ENCODE results near the gene RNF144A.

RNF144A gene

DNA sequence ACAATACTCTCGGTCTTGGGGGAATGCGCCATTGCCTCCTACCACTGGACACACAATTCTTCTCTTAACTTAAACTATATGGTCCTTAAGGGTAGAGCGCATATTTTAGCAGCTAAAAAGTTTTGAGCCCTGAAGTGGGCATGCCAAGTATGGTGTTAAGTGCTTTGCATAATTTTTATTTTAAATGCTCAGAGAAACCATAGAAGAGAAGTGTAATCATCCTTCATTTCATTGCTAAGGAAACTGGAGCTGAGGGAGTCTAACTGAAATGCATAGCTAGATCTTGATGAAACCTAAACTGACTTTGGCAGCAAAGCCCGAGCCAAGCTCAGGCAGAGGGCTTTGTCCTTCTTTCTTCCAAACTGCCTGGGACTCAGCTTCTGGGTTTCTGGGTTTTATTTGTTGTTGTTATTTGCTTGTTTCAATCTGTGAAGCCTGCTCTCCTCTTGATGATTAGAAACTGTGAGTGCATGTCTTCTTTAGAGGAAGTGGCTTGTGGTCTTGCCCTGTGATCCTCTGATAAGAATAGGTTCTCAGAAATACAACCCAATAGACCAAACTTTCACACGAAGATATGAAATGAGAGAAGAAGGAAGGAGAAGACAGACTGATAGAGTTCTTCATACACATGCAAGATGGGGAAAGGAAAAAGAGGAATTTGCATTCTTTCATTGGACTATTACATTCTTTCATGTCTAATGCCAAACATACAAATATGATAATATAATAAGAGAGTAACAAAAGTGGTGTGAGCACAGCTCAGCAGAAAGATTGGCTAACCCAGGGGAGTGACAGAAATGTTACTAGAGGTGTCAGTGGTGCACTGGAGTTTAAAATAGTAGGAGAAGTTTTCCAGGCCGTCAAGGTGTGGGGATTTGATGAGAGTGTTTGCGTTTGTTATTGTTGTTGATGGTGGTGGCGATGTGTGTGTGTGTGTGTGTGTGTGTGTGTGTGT is 7.5 kb upstream of the RNF144A start:
- no peak for DNase-seq (ENCODE audit: low read depth)

DNA sequence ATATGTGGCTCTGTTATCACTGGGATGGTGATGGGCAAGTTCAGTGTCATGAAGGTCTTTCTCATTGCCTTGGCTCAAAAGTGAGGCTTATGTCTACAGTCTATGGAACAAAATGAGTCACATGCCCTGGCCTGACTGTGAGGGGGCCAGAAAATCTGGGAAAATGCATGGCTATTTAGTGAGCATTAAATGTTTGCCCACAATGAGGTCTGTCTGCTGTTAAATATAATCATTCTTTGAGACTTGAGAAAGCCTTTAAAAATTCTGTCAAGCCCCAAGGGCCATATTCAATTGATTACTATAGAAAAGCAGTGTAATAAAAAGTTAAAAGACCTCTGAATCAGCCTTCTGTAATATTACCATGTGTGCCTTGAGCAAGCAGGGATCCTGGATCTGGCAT is 5.5 kb upstream of the RNF144A start:
- no peak for DNase-seq (ENCODE audit: low read depth)

DNA sequence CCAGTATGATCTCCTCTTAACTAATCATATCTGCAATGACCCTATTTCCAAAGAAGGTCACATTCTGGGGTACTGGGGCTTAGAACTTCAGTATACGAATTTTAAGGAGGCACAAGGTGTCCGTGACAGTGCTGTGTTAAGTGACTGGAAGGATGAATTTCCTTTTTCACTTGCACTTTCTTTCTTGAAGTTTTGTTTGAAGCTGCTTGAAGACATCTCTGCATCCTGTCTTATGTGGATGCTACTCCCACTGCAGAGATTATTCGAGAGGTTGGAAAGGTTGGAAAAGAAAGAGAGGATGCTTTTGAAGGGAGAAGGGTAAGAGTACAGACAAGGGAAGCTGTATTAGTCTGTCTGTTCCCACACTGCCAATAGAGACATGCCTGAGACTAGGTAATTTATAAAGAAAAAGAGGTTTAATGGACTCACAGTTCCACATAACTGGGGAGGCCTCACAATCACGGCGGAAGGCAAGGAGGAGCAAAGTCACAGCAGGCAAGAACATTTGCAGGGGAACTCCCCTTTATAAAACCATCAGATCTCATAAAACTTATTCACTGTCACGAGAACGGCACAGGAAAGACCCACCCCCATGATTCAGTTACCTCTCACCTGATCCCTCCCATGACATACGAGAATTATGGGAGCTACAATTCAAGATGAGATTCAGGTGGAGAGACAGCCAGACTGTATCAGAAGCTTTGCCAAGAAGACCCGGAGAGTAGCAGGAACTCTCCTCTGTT is 3.6 kb upstream of the RNF144A start:
- DNase-seq (ENCODE audit: low read depth) = no peak

DNA sequence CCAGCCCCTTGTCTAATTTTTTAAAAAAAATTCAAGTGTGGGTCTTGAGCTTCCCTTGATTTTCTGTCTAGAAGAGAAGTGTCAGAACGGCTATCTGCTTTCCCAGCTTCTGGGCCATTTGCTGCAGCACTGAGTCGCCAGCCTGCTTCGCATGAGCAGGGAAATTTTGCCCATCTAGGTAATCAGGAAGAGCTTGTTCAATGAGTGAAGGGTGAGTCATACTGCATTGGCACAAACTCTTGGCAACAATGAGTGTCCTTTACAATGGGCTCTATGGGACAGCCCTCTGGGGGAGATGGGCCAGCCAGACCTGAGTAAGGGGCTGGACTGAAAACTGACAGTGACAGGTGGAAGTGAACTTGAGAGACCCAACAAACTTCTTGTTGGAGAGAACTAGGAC is 2.4 kb upstream of the RNF144A start:
- DNase-seq (ENCODE audit: low read depth) = no peak

DNA sequence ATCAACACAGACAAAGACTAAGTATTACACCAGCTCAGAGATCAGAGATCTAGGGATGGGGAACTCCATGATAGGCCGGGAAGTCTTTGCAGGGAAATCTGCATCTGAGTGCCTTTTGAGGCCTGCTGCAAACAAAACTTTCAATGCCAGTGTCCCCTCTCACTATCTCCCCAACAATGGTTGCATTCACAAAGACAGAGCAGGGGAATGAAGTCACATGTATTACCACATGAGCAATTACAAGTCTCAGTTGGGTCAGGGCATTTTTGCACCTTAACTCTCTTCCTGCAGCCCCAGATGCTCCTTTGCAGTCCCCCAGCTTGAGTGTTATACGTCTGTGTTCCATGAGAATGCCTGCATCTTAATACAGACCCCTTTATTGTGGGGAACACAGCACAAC is 1.8 kb upstream of the RNF144A start:
- DNase-seq (ENCODE audit: low read depth) = no peak

DNA sequence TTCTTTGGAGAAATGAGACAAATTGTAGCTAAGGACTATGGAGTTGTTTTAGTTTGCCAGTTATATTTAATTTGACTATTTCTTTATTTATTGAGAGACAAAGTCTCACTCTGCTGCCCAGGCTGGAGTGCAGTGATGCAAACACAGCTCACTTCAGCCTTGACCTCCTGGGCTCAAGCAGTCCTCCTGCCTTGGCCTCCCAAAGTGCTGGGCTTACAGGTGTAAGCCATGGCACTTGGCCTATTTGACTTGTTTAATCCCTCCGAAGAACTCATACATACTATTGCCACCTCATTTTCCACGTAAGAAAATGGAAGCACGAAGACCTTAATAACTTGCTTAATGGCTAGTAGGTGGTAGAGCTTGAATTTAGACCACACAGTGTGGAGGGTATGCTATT is 988 bp upstream of the RNF144A start:
- DNase-seq (ENCODE audit: low read depth) = no peak

GRCh38 chr2:6916736-6917070 is 509 bp upstream of the RNF144A start:
- DNase-seq (ENCODE audit: low read depth) = no peak

DNA sequence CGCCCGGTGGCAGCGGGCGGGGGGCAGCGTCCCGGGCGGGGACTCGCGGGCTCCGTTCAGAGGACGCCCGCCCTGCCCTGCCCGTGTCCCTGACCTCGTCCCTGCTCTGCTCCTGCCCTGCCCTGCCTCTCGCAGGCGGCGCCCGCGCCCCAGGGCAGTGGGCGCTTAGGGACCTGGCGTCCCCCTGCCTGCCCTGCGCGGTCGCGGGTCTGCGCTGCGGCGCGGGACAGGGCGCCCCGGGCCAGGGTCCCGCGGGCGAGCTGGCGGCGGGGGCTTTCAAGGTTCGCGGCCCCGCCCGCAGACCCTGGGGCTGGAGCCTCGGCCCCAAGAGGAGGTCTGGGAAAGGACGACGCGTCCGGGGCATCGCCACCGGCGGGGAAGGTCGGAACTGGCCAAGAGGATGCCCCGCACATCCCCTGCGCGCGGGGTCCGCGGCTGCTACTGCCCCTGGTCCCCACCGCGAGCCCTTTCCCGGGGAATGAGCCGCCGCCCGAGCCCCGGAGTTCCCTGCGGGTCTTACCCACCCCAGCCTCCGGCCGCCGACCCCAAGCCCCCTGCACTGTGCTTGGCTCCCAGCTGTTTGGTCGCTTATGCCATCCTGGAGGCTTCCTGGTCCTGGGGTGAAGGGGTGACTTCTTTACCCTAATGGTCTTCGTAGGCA is 679 bp downstream of the RNF144A start:
- no peak for DNase-seq (ENCODE audit: low read depth)

- DNase-seq (ENCODE audit: low read depth) = no peak
Observed at GRCh38 chr2:6919901-6920742, 2.9 kb downstream of the RNF144A start.

- no peak for DNase-seq (ENCODE audit: low read depth)
Observed at GRCh38 chr2:6920743-6921064, 3.5 kb downstream of the RNF144A start.

DNA sequence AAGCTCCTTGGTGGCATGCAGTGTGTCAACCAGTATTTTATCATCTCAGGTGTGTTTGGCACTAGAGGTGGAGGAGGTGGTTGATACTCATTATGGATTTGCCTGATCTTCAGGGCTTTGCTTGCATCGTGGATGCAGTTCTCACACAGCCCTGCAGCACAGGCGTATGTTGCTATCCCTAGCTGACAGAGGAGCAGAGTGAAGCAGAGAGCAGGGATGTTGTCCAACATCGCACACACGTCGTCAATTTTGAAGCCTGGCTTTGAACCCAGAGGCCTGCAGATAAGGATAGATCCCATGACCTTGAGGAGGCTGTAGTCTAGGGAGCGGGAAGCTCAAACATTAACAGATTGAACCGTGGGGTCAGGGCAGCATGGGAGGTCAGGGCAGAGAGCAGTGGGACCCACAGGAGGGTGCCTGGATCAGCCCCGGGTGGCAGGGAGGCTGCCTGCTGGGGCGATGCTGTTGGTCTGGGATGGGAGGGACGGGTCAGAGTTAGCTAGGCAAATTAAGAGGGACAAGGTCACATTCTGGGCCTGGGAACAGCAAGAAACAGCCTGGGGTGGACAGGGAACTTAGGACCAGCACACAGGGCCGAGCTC is 4.2 kb downstream of the RNF144A start:
- DNase-seq (ENCODE audit: low read depth) = no peak

DNA sequence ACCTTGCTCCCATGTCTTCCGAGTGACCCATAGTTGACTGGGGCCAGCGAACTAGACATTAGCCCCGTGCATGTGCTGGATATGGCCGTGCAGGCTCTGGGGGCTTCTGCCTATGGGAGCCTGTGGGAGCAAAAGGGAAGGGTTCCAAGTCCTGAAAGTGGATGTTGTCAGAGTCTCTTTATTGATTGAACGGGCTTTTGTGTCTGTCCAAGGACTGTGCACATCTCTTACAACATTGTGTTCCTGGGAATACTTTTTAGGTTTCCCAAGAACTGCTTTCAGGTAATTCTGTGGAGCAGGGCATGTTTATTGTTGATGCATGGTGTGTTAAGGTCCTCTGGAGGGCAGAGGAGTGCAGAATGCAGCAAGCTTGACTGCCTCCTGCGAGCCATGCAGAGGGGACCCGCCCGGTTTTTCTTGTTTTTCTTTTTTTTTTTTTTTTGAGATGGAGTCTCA is 5.0 kb downstream of the RNF144A start:
- no peak for DNase-seq (ENCODE audit: low read depth)

DNA sequence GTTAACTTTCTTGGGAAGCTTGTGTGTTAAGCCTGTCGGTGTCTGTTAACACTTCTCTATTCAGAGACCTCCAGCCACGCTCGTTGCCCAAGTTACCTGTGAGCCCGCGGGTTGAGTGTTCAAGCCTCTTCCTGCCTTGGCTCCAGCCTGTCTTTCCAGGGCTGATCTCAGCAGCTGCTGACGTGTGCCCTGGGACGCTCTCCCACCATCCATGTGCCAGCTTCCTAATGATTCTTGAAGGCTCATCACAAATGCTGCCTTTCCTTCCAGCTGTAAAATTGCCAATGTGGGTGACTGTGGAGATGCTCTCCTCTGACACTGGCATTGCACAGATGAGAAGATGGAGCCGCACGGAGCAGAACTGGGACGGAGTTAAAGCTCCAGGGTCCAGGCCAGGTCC is 6.1 kb downstream of the RNF144A start:
- DNase-seq (ENCODE audit: low read depth) = no peak

GRCh38 chr2:6924101-6924923 is 7.1 kb downstream of the RNF144A start:
- no peak for DNase-seq (ENCODE audit: low read depth)

DNA sequence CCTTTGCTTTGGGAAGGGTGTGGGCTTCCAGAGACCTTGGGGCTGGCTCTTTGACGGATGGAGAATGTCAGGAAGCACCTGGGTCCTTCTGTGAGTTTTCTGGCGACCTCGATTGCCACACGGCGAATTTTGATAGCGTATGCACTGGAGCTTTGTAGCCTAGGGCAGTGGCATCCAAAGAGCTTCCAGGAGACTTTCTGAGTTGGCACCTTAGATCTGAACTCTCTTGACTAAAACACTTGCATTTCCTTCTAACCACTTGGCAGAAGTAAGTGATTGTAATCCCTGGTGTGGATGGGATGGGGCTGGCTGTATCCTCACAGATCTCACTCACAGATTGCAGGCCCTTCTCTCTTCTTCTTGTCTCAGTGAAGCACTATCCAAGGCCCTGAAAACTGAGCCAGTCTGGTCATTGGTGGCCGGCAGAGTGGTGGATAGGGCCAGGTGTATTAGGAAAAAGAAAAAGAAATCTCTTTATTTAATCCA is 7.8 kb downstream of the RNF144A start:
- DNase-seq (ENCODE audit: low read depth) = no peak

GRCh38 chr2:6926071-6926732 is 9.0 kb downstream of the RNF144A start:
- DNase-seq (ENCODE audit: low read depth) = no peak

DNA sequence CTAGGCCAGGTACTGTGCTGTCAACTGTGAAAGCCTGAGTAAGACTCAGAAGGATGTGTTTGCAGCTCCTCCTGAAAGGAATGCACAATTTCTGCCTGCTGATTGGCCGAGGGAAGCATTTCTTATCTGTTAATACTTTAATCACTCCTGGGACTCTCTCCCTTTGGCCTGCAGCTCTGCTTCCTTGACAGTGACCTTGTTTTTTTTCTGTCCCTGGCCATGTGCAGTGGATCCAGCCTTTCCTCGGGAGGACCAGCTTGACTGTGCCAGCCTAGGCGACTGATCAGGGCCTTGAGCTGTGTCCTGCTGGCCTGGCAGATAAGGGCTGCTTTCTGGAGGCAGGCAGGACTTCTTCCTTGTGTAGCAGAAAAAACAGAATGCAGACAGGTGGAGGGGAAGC is 10.0 kb downstream of the RNF144A start:
- no peak for DNase-seq (ENCODE audit: low read depth)

DNA sequence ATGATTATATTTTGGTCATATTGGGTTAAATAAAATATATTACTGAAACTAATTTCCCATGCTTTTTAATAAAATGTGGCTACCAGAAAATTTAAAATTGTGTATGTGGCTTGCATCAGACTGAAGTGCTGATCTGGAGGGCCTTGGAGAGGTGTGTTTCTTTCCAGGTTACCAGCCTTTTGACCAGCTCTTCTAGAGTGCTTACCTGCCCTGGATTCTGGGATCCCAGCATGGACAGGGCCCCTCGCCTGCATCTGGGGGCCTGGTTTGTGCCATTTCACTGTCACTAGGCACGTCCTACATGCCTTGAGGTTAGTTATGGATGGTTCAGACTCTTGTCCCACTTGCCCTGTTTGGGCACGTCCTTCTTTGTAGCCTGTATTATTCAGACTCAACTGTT is 10.5 kb downstream of the RNF144A start:
- DNase-seq (ENCODE audit: low read depth) = no peak

GRCh38 chr2:6928452-6928851 is 11.2 kb downstream of the RNF144A start:
- DNase-seq (ENCODE audit: low read depth) = no peak

GRCh38 chr2:6929196-6929819 is 12.1 kb downstream of the RNF144A start:
- DNase-seq (ENCODE audit: low read depth) = no peak
